HL-60/S4 treated with retinoic acid at 250 ng/mL for 4 days and 3 days (cell line): ENCODE measurements around the gene DUSP14.
"Not testable (repeated sequence)": the region's sequence is repeated elsewhere in the genome, so short reads cannot be mapped to it uniquely, and the experiment has no call there.

Source experiments
- in situ Hi-C: fragments of 300-500 bp; cut with MboI; formaldehyde crosslinking; loops from 2 replicates; pipeline ENCODE4 v1.7.0; 2022; ENCODE audit warnings: low sequenced_read_pairs

DUSP14 gene, protein sequence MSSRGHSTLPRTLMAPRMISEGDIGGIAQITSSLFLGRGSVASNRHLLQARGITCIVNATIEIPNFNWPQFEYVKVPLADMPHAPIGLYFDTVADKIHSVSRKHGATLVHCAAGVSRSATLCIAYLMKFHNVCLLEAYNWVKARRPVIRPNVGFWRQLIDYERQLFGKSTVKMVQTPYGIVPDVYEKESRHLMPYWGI

DNA sequence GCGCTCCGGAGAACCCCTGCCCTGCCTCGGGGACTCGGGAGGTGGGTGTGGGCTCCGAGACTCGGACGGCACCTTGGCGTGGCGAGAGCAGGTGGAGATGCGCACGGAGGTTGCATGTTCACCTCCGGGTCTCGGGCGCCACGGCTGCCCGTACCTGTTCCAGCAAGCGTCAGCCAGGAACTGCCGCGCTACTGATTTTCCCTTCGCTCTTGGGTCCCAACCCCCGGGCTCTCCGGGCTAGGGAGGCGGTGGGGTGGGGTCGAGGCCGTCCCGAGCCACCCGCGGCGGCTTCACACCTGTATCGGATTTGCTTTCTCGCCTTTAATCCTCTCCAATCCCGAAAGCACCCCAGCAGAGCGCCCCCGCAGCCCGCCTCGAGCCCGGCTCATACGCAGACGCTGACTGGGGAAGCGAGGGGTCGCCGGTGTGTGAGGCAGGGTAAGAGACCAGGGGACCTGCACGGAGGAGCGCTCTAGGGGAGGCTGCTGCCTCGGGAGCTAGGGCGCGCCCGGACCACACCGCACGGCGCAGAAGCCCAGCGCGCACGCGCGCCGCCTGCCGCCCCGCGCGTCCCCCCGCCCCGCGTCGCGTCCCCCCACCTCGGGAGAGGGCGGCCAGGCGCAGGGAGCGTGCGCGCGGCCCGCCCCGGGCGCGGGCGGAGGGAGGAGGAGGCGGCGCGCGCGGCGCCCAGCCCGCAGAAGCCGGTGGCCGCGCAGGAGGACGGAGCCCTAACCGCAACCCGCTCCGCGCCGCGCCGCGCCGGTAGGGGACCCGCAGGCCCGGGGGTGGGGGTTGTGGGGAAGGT, at the start of gene DUSP14:
Gene DUSP14, plus strand, starts transcription at position 695 of the 805 bp plus-strand sequence. CDS start 22,382 bp downstream, outside the sequence.
- in situ Hi-C loops = no loop called here

DNA sequence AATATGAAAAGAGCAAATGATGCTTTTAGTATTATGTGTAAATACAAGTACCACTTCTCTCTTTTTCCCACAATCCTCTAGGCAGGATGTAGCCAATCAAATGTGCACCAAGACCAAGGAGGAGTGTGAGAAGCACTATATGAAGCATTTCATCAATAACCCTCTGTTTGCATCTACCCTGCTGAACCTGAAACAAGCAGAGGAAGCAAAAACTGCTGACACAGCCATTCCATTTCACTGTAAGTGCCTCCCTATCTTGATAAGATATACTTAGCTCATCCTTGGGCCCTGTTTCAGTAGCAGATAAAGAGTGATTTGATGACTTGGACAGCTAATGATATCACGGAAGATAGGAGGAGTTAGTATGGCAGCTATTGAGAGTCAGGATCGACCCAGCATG, 49.3 kb upstream of the DUSP14 start:
- in situ Hi-C loops = no loop called here

DNA sequence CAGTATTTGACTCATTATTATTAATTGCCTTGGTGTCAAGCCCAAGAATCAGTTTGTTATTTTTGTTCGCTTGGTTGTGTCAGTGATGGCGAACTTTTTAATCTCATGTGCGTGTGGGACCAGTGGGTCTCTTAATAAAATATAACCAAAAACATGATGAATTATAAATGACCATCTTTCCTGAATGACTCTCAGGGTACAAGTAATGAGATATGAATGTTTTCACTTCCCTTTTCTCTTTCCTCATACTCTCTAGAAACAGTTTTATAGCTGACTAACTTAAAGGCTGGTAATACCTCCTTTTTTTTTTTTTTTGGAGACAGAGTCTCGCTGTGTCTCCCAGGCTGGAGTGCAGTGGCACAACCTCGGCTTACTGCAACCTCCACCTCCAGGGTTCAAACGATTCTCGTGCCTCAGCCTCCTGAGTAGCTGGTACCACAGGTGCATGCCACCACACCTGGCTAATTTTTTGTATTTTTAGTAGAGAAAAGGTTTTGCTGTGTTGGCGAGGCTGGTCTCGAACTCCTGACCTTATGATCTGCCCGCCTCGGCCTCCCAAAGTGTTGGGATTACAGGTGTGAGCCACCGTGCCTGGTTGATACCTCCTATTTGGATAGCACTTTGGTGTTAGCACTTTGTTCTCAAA, 48.2 kb upstream of the DUSP14 start:
- in situ Hi-C loops = not testable (repeated sequence)

DNA sequence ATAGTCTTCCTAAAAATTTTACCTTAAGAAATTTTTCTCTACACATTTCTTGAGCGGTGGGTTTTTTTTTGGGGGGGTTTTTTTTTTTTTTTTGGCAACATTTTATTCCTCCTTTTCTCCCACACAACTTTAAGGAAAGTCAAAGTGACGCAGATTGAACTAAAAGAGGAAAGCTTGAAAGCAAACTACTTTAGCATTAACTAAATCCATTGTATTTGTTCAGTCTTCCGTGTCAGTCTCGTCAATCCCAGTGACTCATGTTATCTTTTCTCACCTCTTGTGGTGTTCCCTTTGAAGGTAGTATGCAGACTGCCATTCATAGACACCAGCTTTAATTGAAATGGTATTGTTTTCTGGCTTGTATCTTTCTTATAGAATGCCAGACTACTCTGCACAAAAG, 43.7 kb upstream of the DUSP14 start:
- in situ Hi-C loops = no loop called here

DNA sequence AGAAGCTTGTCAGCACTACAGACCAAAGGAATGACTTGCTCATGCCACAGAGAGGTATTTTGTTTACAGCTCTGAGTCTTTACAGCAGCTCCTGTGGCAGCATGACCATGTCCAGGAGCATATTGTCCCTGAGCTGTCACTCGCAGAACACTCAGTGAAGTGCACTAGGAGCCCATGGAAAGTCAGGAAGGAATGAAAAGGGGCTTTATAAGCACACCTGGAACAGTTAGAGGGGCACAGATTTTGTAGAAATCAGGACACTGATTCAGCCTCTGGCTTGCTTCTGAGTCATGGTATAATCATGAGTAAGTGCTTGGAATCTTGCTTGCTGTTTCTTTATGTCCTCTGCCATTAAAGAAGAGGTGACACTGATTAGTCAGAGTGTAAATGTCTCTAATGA, 42.0 kb upstream of the DUSP14 start:
- in situ Hi-C loops = no loop called here

DNA sequence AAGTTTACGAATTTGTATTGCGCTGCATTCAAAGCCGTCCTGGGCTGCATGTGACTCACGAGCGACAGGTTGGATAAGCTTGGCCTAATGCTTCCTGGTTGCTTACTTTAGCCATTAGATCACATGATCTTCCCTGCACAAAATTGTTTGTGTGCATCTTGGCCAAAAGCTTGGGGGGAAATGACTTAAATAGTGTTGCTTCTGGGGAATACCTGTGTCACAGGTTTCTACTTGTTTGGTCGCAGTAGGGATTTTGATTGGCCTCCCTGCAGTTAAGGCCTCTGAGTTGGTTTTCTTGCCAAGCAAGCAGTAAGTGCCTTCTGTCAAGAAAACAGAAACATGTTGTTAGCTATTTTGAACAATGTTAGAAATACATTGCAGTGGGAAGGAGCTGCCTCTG, 39.6 kb upstream of the DUSP14 start:
- in situ Hi-C loops = no loop called here

DNA sequence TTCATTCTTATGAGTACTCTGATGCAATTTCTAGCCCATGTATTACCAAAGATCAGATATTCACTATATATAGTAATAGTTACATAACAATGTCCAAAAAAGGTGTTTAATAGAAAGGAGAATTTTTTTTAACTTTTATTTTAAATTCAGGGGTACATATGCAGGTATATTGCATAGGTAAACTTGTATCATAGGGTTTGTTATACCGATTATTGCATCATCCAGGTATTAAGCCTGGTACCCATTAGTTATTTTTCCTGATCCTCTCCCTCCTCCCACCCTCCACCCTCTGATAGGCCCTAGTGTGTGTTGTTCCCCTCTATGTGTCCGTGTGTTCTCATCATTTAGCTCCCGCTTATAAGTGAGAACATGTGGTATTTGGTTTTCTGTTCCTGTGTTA, 31.9 kb upstream of the DUSP14 start:
- in situ Hi-C loops = not testable (repeated sequence)

DNA sequence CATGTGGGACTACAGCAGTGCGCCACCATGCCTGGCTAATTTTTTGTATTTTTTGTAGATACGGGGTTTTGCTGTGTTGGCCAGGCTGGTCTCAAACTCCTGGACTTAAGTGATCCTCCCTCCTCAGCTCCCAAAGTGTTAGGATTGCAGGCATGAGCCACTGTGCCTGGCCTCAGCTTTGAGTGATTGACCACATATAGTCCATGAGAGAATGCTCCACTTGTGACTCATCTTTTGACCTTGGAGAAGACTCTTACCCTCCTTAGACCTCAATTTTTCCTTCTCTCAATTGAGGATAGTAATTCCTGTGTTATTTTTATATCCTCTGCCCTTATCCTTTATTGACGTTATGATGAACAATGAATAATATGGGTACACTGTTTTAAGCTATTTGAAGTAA, 30.9 kb upstream of the DUSP14 start:
- in situ Hi-C loops = no loop called here

DNA sequence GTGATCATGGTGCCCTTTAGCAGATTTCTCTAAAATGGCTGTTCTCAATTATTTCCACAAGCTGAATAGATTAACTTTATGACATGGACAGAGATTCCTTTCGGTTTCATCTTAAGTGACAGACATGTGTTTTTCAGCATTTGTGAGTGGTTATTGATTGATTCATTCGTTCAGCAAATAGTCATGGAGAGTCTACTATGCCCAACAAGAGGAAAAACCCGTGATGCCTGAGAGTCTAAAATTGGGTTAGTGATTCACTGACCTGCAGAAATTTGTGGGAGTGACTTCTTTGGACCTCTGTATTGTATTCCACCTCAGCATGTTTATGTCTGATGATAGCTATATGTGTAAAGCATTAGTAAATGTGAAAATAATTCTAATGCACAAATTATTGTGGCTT, 28.0 kb upstream of the DUSP14 start:
- in situ Hi-C loops = no loop called here

DNA sequence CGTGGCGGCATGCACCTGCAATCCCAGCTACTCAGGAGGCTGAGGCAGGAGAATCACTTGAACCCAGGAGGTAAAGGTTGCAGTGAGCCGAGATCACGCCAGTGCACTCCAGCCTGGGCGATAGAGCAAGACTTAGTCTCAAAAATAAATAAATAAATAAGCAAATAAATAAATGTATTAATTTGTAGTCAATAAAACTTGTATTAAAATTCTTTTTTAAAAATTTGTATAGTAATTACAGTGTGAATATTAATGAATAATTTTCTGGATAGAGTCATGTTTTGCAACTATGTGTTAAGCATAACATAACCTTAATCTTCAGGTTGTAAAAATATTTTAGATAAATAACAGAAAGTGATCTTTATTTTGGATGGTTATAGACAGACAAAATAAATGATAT, 27.2 kb upstream of the DUSP14 start:
- in situ Hi-C loops = no loop called here

DNA sequence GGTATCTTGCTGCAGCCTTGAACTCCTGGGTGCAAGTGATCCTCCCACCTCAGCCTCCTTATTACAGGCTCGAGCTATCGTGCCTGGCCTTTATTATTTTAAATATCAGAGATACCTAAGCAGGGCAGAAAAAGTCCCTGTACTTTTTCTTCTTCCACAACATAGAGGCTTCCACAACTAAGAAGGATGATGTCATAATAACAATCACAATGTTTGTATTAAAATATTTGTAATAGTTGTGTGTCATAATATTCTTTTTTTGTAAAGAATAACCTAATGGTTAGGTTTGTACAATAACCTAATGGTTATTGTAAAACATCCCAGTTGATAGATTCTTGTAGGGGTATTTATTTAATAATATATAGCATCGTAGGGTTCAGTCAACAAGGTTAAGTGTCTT, 26.7 kb upstream of the DUSP14 start:
- in situ Hi-C loops = no loop called here

DNA sequence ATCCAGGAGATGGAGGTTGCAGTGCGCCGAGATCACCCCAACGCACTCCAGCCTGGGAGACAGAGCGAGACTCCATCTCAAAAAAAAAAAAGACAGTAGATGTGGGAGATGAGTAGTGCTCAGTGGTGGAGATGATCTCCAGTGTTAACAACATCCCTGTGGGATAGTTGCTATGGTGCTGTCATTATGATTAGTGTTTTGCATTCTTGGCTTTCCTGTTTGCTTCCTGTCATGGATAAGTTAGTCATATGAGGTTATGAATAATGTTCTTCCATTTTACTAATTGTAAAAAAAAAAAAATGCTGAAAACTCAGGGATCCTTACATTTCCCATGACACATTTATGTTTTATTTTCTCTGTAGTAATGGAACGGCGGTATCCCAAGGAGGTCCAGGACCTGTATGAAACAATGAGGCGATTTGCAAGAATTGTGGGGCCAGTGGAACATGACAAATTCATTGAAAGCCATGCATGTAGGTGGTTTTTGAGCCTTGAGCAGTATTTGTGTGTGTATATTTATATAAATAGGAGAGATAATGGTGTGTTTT, 24.5 kb upstream of the DUSP14 start:
- in situ Hi-C loops = no loop called here

DNA sequence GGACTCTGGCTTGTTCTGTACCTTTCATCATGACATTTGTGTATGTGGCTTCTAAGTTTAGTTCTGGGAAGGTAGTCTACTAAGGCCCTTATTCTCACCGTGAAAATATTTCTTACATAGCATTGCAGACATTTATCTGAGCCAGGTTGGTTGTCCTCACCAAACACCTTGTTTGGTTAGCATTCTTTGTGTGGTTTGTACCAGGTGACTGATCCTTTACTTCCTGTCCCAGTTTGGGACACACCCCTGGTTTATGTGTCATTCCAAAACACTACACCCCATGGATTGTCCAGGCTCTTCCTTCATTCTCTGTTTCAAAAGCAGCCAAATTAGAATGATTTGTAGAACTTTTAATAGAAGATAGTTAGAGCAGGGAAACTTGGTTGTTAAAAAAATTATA, 23.2 kb upstream of the DUSP14 start:
- in situ Hi-C loops = no loop called here

DNA sequence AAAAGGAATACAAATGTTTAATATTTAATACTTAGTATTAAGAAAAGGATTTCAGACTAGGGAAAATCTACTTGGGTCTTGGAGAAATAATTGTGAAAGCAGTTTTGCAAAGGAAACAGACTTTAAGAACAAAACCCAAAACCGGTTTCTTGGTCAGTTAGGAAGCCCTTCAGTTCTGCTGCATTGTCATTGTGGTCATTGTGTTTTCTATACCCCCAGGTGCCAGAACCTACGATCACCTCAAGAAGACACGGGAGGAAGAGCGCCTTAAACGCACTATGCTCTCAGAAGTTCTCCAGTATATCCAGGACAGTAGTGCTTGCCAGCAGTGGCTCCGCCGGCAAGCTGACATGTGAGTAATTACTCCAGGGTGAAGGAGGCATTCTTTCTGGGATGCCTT, 19.5 kb upstream of the DUSP14 start:
- in situ Hi-C loops = no loop called here

DNA sequence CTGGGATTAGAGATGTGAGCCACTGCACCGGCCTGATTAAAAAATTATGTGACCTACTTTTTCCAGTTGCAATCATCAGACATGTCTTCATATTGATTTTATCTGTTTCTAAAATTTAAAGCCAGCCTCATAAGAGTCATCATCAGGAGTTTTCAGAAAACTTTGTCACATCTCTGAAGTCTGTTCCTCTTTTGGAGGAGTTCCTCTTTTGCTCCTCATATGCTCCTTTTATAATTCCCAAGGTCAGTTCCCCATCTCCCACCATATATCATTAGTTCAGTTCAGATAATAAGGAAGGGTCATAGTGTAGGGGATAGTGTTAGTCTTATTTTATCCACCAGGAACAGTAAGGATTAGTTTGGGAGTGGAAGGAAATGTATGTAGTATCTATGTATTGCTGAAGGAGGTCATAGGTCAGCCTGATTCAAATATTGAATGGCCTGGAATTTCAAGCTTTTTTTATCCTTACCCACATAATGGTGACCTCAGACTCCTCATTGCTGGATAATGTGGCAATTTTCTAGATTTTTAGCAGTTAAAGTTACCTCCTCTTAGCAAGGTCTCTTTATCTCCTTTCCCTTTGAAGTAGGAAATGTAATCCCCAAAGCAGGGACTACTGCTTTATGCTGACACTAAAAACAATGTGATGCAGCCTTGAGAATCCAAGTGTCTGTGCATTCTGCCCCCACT, 13.8 kb upstream of the DUSP14 start:
- in situ Hi-C loops = no loop called here

DNA sequence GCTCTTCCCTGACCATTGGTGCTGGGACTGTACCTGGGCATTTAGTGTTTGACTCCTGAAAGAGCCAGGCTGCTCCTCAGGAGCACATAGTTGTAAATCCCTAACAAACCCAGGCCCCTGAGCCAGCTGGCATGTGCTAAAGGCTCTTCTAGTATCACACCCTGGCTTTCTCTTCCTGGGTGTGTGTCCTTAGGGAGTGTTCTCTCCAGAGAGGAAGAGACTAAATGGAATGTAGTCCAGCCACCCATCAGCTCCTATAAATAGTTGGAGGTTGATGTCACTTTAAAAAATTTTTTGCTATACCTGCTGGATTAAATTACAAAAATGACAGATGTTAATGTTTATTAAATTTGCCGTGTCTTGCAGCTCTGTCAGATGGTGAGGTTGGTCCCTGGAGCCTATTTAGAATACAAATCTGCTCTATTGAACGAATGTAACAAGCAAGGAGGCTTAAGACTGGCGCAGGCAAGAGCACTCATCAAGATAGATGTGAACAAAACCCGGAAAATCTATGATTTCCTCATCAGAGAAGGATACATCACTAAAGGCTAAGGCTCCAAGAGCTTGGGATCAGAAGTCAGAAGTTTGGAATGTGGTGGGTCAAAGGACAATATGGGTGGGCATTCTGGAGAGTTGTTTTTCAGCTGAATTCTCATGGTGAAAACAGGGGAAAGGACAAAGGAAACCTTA, 13.1 kb upstream of the DUSP14 start:
- in situ Hi-C loops = no loop called here

DNA sequence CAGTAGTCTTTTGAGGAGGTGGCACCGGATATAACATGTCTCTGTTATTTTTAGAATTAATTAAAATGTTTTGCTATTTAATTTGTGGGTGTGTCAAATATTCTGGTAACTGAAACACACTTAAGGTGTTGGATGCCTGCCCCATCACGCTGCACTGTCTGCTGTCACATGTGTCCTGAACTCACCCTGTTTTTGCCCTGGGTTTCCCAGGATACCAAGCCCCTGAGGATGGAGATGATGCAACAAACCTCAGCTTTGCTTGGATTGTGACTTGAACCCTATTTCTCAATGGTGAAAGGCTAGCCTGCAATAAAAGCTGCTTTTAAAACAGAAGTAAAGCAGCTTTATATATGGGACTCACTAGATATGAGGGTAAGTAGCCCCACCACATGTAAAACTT, 11.5 kb upstream of the DUSP14 start:
- in situ Hi-C loops = no loop called here

DNA sequence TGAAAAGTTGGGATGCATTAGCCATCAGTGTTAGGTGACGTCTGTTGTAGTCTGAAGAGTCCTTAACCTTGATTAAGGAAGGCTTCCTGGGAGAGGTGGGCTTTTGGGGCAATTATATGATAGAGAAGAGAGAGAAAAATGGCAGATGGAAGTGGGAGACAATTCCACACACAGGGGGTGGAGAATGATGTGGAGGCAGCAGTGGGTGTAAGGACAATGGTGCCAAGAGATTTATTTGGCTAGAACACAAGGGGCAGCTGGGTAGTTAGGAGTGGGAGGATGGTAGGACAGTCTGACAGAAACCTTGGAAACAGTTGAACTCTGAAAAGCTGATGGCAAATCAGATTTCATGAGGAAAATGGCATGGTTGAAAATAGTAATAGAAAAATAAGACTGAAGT, 10.7 kb upstream of the DUSP14 start:
- in situ Hi-C loops = no loop called here

DNA sequence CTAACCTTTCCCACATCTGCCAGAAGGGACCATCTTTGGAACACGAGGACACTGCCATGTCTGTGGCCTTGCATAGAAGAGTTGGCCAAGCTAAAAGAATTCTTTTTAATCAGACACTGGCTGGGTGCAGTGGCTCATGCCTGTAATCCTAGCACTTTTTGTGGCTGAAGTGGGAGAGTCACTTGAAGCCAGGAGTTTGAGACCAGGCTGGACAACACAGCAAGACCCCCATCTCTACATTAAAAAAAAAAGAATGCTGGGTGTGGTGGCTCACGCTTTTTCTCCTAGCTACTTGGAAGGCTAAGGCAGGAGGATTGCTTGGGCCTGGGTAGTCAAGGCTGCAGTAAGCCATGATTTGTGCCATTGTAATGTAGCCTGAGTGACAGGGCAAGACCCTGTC, 9.3 kb upstream of the DUSP14 start:
- in situ Hi-C loops = no loop called here

DNA sequence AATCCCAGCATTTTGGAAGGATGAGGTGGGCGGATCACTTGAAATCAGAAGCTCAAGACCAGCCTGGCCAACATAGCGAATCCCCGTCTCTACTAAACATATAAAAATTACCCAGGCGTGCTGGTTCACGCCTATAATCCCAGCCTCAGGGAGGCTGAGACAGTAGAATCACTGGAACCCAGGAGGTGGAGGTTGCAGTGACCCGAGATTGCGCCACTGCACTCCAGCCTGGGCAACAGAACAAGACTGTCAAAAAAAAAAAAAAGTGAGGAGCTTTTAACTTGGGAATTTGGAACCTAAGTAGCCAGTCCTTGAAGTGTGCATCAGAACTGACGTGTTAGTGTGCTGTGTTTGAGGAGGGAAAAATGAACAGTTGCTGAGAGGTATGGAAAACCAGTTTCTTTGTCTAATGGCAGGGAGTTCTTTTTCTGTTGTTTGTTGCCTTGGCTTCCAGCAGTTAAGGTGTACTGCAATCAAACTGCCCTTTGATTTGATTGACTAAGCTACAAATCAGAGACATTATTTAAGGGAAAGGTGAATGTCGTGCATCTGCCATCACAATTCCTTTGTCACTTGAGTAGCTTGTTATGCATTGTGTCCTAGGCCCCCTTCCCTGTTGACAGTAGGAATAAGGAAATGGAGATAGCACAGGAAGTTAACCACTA, 8.6 kb upstream of the DUSP14 start:
- in situ Hi-C loops = no loop called here
